ENCODE results near the gene DNAJC5. TPM values are rescaled to one million over a fixed set of nuclear protein-coding genes. Genes with fewer than 3 reads are reported as not detected.
A peak's percentile ranks its signal among the peaks of the same experiment; 100 is the strongest.
"Not testable (repeated sequence)": the region's sequence is repeated elsewhere in the genome, so short reads cannot be mapped to it uniquely, and the experiment has no call there.

The DNAJC5 gene
- total RNA-seq, 1 donor from 2014 or later, result 67.3 TPM

DNA sequence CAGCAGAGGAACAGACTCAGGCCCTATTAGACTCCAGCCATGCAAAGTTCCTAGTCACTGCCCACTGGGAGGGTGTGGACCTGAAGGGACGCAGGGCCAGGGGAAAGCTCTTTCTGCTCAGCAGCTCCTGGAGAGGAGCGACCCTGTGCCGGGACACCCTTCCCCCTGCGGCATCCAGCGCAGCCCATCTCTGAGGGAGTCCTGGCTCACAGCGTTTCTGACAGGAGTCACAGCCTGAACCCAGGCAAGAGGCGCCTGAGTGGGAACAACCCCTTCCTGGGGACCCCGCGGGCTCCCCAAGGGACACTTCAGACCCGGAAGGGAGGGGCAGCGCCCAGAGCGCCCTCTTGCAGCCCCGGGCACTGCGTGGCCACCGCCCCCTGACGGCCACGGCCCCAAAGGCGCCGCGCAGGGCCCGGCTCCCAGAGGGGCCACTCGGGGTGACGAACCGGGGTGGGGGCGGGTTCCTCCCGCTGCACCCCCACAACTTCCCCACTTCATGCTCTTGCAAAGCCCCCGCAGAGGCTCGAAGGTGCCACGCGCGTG, 60.4 kb downstream of the DNAJC5 start:
- peak in 1 of 2 donors; percentile 35 for DNase-seq (ENCODE audit: low read depth in 2 of 2)

DNA sequence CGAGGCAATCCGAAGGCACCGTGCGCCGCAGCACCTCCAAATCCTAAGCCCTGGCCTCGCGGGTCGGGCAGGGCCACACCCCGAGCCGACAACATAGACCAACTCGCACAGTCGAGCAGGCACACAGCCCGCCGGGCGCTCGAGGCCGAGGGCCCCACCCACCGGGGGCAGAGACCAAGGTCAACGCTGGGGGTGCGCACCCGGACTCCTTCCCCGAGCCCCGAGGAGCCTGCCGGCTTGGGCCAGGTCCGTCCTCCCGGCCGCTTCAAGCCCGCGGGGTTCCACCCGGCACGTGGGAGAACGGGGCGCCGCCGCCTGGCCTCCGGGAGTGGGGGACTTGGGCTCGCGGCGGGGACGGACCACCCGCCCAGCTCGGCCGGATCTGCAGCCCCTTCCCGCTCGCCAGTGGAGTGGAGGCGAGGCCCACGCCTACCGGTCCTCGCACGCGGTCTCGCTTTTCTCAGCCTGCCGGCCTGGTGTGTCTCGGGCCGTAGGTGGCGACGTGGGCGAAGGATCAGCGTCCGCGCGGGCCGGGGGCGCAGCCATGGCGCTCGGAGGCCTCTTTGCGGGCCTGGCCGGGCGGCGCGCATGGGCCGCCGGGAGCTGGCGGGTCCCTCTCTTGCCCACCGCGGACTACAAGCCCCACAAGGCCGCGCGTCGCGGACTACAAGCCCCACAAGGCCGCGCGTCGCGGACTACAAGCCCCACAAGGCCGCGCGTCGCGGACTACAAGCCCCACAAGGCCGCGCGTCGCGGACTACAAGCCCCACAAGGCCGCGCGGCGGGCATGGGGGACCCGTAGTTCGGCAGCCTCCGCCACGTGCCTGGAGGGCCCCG, 61.1 kb downstream of the DNAJC5 start, which contains the start of gene UCKL1:
Gene UCKL1 (minus strand): TSS at position 590 of the 837 bp plus-strand sequence. CDS start 44 bp downstream, at position 546.
- DNase-seq (ENCODE audit: low read depth in 2 of 2), result peak; percentile 80 to 95

DNA sequence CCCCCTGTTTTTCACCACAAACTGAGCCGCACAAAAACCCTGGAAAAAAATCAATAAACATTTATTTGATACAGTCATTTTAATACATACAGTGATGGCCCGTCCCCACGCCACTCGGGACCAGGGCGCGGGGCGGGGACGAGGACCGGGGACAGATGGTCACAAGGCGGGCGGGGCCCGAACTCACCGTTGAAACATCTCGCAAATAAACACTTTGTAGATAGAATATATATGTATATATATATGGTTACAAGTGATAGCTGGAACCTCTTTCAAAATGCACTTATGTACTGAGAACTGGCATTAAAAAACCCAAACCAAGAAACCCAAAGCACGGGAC, 61.7 kb downstream of the DNAJC5 start:
- DNase-seq (ENCODE audit: low read depth in 2 of 2), result no peak

DNA sequence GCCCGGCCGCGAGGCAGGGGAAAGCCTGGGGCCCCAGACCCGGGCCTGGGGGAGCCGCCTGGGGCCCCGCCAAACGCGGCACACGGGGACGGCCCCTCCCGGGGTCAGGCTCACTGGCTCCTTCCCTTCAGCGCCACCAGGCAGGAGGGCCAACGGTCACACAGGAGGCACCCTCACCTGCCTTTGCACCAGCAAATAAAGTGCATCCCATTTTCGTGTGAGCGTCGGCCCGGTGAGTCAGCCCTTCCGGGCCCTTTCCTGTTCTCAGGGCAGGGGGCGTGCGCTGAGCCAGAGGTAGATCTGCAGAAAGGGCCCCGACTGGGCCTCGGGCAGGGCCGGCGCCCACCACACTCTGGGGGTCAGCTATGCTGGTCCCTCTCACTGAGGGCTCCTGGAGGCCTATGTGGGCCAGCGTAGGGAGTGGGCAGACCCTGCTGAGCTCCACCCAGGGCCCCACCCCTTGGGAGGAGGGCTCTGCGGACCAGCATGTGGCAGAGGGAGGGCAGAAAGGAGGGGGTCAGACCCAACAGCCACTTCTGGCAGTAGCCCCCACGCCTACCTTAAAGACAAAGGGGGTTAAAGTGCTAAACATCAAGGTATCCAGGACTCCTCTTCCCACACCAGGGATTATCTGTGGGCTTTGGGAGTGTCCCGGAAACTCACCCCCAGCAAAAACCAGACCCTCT, 62.2 kb downstream of the DNAJC5 start:
- DNase-seq (ENCODE audit: low read depth in 2 of 2), result peak; percentile 38 to 78

DNA sequence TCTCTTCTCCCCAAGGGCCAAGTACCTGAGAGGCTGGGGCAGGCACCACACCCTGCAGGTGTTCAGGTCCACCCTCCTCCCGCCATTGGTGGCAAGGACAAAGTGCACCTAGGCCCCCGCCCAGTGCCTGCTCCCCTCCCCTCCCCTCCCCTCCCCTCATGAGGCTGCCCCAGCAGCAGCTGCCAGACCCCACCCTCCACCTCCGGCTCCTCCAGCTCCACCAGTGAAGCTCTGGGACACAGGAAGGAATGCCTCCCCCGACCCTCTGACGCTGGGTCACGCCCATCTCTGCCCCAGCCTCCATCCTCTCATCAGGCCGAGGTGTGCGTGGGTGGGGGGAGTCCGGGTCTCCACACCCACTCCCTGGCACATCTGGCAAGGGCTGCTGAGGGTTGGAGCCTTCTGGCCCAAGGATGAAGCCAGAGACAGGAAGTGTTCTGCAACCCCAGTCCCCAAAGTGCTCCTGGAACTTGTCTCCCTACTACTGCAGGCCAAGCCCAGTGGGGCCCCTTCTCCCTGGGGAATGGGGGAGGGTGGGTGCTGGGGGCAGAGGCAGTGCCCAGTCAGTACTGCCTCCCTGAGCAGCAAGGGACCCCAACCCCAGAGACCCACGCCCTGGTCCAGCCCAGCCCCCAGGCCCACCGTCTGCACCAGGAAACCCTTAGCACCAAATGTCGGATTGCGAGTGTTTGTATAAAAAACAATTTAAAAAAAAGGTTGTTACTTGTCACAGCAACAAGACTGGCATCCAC, 62.9 kb downstream of the DNAJC5 start:
- DNase-seq (ENCODE audit: low read depth in 2 of 2), result no peak

DNA sequence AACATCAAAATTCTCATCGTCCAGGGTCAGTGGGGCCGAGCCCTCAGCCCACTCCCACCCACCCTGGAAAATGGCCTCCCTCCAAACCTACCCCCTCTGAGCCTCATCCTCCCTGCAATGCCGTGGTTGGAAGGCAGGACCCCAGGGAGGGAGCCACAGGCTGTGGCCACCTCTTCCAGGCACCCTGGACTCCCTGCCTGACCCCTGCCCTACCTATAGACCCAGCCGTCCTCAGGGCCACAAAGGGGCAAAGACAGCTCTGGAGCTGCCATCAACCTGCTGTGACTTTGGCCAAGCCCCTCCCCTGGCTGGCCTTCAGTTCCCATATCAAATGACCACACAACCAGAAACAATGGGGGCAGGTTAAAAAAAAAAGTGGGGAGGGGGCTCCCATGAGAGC, 63.5 kb downstream of the DNAJC5 start:
- no peak for DNase-seq (ENCODE audit: low read depth in 2 of 2)

DNA sequence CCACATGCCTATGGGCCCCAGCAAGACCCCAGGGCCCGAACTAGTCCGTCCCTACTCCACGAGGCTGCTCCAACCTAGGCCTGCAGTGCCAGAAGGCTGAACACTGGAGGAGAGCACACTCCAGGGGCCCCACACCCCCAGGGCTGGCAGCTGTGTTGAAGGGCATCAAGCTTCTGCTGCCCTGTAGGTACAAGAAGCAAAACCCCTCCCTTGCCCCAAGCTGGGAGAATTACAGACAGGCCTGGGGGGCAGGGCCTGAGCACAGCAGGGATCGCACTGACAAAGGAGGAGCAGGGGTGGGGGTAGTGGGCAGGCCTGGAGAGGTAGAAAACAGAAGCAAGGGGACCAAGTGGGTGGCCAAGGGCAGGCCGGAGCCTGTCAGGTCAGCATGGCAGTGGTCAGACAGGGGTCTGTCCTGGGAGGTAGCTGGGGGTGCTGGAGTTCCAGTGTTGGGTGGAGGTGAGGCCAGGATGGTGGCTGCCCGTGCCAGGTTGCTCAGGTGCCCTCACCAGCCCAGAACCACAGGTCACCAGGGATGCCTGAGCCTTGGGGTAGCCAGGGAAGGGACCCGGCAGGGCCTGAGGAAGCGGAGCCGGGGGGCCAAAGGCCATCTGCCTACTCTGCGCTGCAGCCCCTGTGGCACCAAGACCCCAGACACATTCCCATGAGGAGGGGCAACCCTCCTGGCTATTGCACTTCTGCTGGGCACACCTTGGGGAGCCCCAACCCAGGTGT, 64.2 kb downstream of the DNAJC5 start:
- DNase-seq (ENCODE audit: low read depth in 2 of 2), result no peak

DNA sequence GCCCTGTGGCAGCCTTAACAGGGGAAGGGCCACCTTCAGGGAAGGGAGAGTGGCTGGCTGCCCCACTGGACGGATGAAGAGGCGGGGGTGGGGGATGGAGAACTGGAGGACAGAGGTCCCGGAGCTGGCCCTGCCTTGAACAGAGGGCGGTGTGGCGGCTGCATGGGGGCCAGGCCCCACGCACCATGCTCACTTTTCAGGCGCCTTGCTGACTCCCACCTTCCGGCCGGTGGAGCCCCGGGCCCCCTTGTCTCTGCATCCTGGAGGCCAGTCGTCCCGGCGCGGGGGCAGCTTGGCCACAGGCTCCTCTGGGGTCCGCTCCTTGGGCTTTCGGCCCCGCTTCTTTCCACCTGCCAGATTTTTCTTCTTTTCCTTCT, 64.8 kb downstream of the DNAJC5 start:
- no peak for DNase-seq (ENCODE audit: low read depth in 2 of 2)

DNA sequence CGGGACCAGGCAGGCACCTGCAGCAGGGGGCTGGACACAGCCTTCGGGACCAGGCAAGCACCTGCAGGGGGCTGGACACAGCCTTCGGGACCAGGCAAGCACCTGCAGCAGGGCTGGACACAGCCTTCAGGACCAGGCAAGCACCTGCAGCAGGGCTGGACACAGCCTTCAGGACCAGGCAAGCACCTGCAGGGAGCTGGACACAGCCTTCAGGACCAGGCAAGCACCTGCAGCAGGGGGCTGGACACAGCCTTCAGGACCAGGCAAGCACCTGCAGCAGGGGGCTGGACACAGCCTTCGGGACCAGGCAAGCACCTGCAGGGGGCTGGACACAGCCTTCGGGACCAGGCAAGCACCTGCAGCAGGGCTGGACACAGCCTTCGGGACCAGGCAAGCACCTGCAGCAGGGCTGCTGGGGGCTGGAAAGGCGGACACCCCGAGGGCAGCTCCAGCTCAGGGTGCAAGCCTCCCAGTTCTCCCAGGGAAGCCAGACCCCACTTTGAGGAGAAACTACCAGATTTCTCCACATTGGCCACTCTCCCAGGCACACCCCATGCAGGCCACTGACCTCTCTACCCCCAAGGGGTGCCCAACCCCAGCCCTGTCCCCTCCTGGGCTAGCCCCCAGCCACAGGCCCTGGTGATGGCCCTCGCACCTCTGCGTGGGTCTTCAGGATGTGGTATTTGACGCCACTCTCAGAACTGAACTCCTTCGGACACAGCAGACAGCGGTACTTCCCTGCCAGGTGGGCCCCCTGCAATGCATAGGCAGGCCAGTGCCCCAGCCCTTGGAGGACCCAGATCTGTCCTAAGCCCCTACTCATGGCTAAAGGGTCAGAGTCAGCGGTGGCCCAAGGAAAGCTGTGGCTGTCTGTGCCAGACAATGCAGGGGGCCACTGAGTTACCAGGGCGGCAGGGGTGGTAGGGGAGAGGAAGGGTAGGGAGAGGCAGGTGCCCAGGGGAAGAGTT, 66.0 kb downstream of the DNAJC5 start:
- not testable (repeated sequence) for DNase-seq (ENCODE audit: low read depth in 2 of 2)

DNA sequence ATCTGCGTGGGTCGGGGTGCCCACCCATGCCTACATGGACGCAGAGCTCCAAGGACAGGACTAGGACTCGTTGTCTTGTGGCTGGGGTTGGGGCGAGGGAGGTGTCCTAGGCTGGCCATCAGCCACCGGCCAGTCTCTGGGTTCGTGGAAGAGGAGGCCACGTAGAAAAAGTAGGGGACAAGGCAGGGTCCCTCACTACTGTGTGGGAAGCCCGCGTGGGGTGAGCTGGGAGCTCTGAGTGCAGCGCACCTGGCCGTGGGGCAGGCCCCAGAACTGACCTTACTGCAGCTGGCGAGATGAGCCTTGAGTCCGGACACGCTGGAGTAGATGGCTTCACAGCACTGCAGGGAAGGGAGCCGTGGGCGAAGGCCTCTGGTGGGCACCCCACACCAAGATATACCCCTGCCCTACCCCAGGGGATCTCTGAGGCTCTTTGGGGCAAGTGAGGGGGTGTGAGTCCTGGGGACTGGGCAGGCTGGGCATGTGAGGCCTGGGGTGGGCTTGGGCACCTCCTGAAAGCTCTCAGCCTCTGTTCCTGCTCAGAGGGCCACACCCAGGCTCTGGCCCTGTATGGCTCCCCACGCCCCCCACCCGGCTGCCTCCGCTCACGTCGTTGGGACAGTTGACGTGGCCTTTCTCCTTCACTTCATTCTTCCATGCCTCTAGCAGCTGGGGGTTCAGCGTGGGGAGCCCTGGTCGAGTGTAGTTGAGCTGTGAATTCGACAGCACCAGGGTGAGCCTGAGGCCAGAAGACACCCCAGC, 66.9 kb downstream of the DNAJC5 start:
- no peak for DNase-seq (ENCODE audit: low read depth in 2 of 2)

DNA sequence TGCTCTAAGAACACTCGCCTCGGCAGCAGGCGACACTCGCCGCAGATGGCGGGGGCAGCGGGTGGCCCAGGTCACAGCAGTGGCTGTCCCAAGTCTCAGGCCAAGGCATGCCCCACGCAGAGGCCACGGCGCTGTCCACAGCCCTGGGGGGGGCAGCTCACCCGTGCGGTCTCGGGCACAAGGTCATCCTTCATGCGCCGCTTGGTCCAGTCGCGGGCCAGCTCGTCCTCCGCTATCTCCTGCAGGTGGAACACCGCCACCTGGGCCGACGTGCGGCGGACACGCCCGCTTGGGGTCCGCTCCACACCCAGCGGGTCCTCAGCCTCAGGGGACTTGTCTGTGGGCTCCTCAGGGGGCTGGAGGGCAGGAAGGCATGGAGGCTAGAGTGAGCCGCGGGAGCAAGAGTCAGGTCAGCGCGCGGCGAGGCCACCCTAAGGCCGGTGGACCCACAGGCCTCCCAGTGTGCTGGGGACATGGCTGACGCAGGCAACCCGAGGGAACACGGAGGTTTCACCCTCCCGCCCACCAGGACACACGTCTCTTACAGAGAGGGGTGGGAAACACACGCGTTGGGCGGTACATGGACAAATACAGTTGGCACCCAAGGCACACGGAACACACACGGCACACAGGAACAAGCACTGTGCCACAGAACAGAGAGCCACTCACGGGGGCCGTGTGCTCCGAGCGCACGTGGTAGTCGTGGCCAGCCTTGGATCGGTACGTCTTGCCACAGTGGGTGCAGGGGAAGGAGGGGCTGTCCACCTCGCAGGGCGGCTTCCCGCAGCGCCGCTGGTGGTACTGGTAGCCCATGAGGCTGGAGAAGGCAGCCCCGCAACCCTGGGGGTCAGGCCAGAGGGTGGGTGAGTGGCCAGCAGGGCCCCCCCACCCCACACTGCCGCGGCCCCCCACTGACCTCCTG, 67.8 kb downstream of the DNAJC5 start:
- DNase-seq (ENCODE audit: low read depth in 2 of 2), result no peak

DNA sequence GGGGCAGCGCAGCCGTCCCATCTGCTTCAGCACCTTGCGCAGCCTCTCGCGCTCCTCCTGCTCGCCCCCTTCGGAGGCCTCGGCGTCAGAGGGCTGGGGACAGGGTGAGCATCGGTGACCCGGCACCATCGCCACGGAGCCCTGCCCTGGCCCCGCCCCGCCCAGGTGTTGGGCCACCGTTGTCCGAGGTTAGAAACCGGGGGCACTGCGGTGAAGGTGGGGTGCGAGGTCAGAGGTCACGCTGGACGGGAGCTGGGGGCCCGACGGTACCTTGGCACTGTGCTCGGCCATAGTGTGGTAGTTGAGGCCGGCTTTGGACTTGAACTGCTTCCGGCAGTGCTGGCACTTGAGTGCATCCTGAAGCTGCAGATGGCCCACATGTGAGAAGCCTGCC, 68.4 kb downstream of the DNAJC5 start:
- DNase-seq (ENCODE audit: low read depth in 2 of 2), result no peak

DNA sequence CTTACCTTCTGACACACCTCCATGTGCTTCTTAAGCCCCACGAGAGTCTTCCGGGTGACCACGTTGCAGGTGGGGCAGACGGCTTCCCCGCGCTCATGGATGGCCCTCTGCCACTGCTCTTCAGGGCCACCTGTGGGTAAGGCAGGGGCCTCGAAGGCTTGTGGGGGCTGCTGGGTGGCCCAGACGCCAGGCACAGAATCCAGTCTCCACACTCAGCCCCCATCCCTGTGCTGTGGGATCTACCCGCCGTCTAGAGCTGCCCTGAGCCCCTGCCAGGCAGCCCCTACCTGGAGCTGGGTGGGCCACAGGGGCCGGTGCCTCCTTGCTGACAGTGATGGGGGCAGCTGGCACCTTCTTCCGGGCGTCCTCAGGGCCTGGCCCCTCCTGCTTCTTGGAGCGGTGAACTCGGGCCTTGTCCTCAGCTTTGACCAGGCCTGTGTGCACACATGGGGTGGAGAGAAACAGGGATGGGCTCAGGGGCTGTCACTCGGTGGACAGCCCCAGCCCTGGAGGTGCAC, 68.9 kb downstream of the DNAJC5 start:
- no peak for DNase-seq (ENCODE audit: low read depth in 2 of 2)

DNA sequence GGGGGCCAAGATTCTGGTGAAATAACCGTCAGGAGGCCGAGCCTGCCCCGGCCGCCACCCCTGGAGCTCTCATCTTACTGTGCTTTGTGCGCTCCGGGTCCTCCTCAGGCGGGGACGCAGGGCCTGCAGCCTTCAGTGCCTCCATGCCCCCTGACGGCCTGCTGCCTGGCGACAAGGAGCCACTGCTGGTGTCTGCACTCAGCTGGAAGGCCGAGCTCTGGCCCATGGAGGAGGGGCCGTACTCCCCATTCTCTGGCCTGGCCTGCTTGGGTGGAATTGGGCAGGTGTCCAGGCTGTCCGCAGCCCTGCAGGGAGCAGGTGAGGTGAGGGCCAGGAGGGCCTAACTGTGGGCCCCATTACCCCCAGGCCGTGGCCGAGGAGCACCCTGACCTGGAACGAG, 69.5 kb downstream of the DNAJC5 start:
- no peak for DNase-seq (ENCODE audit: low read depth in 2 of 2)

DNA sequence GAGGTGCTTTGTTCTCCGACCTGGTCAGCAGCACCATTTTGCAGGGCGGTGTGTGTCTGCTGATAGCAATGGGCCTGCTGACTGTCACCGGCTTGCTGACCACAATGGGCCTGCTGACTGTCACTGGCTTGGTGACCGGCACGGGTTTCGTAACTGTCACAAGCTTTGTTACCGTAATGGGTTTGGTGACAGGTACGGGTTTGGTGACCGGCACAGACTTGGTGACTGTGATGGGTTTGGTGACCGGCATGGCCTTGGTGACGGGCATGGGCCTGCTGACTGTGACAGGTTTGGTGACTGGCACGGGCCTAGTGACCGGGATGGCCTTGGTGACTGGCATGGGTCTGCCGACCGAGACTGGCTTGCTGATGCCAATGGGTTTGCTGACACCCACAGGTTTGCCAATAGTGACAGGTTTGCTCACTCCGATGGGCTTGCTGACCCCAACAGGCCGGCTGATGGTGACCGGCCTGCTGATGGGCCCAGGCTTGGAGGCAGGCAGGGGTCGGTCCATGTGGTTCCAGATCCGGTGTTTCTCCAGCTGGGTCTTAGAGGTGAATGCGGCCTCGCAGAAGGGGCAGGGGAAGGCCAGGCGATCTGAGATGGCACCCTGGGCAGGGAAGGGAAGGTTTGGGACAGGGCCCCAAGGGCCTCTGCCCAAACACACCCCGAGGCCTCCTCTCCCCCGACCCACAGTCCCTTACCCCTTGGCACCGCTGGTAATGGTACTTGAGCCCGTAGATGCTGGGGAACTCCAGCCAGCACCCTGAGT, 71.4 kb downstream of the DNAJC5 start:
- no peak for DNase-seq (ENCODE audit: low read depth in 2 of 2)

DNA sequence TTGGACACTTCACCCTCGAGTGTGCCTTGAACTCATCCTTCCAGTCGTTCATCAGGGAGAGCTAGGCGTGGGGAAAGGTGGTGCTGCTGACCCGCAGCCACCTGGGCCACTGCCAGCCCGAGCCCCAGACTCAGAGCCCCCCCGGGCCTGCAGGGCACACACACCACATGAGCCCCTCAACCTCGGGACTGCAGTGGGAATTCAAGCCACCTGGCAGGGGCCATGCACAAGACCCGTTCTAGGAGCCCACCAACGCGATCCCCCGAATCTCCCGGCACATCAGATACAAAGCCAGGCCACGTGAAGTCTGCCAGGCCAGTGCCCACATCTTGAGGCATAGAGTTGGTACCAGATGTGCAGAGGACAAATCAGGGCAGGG, 72.0 kb downstream of the DNAJC5 start:
- no peak for DNase-seq (ENCODE audit: low read depth in 2 of 2)
